Upper lobe of left lung (tissue), 6 donors: Measurements from ENCODE around the gene PGK1. TPM values are rescaled to one million over a fixed set of nuclear protein-coding genes. Genes with fewer than 3 reads are reported as not detected.
"Not testable (repeated sequence)": the region's sequence is repeated elsewhere in the genome, so short reads cannot be mapped to it uniquely, and the experiment has no call there.

ENCODE experiments used
- ATAC-seq, 2 donors: fragments of 200-7000 bp; cut with Tn5 transposase; one replicate each; pipeline ENCODE4 v1.9.1; 2022; ENCODE audit warnings: mild to moderate bottlenecking in 2 of 2, moderate library complexity in 2 of 2; ENCODE audit not compliant: low FRiP score in 2 of 2
- DNase-seq, 2 donors: peaks; one replicate each; pipeline ENCODE4 v3.0.0-alpha.2; 2019 to 2020
- H3K27ac ChIP-seq, 4 donors: fragments of 200-600 bp; sonication (generic); one replicate each; pipeline ENCODE4 v1.5.1; 2016 to 2019
- H3K27me3 ChIP-seq, 4 donors: fragments of 200-600 bp; sonication (generic); one replicate each; pipeline ENCODE4 v1.5.1; 2017 to 2019
- H3K36me3 ChIP-seq, 4 donors: fragments of 200-600 bp; sonication (generic); one replicate each; pipeline ENCODE4 v1.5.1; 2016 to 2019
- H3K4me1 ChIP-seq, 4 donors: fragments of 200-600 bp; sonication (generic); one replicate each; pipeline ENCODE4 v1.5.1; 2018 to 2019
- H3K4me3 ChIP-seq, 4 donors: fragments of 200-600 bp; sonication (generic); one replicate each; pipeline ENCODE4 v1.5.1; 2017 to 2019; ENCODE audit warnings: mild to moderate bottlenecking in 2 of 4, moderate library complexity in 1 of 4
- H3K9me3 ChIP-seq, 4 donors: fragments of 200-600 bp; sonication (generic); one replicate each; pipeline ENCODE4 v1.5.1; 2018 to 2019
- EP300 ChIP-seq, 4 donors: sonication (generic); formaldehyde crosslinking; IDR thresholded peaks; one replicate each; pipeline ENCODE4 v1.5.1; 2017; ENCODE audit warnings: antibody characterized with exemption in 4 of 4, control low read depth in 2 of 4
- POLR2A ChIP-seq, 4 donors: fragments of 450-650 bp; IDR thresholded peaks; one replicate each; pipeline ENCODE4 v1.5.1; 2016 to 2017; ENCODE audit warnings: antibody characterized with exemption in 4 of 4, mild to moderate bottlenecking in 2 of 4
- POLR2AphosphoS5 ChIP-seq, 2 donors: sonication (generic); formaldehyde crosslinking; IDR thresholded peaks; one replicate each; pipeline ENCODE4 v1.5.1; 2017; ENCODE audit warnings: antibody characterized with exemption in 2 of 2
- WGBS, 2 donors: methylation state at CpG; one replicate each; pipeline ENCODE4 v1.1.5; 2017 to 2018; 5-methylcytosine and 5-hydroxymethylcytosine counted together
- total RNA-seq, 6 donors: library from RNA; depleted of rRNA in 4 of 6; stranded (reverse); fragments of >200 nt in 4 of 6; gene quantifications; one replicate each; pipeline versions ENCODE4 v1.1.0 to v1.2.1, GENCODE V29; 2016 to 2021
- TF ChIP-seq, protein P1 (sequence below), 6 experiments: fragments of 450-650 bp in 4 of 6; fragments of 200-600 bp in 2 of 6; sonication (generic) in 2 of 6; IDR thresholded peaks; one replicate each; pipeline ENCODE4 v1.5.1; 2016 to 2019; ENCODE audit warnings: antibody characterized with exemption in 6 of 6
- donor health status: DM: no; HTN: no; CAD: no; lungs with moderate emphysema.
- donor health status: DM: no; HTN: yes; CAD: no; lungs with severe emphysema.

Gene PGK1
- total RNA-seq, 6 donors from 2014 or later = 57.6 to 295 (median 170) TPM

- not testable (repeated sequence) for H3K4me1 ChIP-seq, DNase-seq, H3K4me3 ChIP-seq, H3K9me3 ChIP-seq, H3K27ac ChIP-seq, ATAC-seq, H3K36me3 ChIP-seq, H3K27me3 ChIP-seq
- WGBS, 2 donors = 72 to 92% methylated on average over 4 of the region's 4 CpGs
Observed at GRCh38 chrX:78160711-78161110, 56.7 kb downstream of the PGK1 start.

DNA sequence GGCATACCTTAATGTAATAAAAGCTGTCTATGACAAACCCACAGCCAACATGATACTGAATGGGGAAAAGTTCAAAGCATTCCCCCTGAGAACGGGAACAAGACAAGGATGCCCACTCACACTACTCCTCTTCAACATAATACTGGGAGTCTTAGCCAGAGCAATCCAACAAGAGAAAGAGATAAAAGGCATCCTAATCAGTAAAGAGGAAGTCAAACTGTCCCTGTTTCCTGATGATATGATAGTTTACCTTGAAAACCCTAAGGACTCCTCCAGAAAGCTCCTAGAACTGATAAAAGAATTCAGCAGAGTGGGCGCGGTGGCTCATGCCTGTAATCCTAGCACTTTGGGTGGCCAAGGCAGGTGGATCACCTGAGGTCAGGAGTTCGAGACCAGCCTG lies 59.1 kb downstream of the PGK1 start:
- H3K9me3 ChIP-seq, DNase-seq, ATAC-seq, H3K4me3 ChIP-seq, H3K27ac ChIP-seq, H3K36me3 ChIP-seq, H3K4me1 ChIP-seq, H3K27me3 ChIP-seq: not testable (repeated sequence)
- 55 to 91% methylated on average over 1 to 4 of the region's 4 CpGs for WGBS, 2 donors

DNA sequence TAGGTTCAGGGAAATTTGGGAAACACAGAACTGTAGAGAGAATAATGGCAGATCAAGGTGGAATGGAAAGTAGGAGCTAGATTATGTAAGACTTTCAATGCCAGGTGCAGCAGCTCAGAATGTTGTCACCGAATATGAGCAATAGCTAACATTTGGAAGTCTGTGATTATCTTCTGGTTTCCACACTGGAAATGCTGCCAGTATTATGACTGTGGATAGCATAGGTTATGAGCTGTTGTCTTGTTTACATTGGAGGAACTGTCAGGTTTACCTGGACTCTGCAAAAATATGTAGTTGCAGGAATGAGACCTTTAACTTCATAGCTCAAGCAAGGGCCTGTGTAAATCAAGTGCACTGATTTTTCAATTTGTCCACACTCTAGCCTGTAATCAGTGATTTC lies 61.4 kb downstream of the PGK1 start:
- ATAC-seq = no peak
- no peak overlapping the region for H3K4me3 ChIP-seq
- DNase-seq = no peak
- no peaks in the 10 kb centered on the region for H3K9me3 ChIP-seq
- TF ChIP-seq POLR2A (IDR thresholded peaks at IDR 0.05) = no peak
- TF ChIP-seq EP300 (IDR thresholded peaks at IDR 0.05) = no peak
- no peak for TF ChIP-seq POLR2AphosphoS5 (IDR thresholded peaks at IDR 0.05)
- TF ChIP-seq, protein P1, sequence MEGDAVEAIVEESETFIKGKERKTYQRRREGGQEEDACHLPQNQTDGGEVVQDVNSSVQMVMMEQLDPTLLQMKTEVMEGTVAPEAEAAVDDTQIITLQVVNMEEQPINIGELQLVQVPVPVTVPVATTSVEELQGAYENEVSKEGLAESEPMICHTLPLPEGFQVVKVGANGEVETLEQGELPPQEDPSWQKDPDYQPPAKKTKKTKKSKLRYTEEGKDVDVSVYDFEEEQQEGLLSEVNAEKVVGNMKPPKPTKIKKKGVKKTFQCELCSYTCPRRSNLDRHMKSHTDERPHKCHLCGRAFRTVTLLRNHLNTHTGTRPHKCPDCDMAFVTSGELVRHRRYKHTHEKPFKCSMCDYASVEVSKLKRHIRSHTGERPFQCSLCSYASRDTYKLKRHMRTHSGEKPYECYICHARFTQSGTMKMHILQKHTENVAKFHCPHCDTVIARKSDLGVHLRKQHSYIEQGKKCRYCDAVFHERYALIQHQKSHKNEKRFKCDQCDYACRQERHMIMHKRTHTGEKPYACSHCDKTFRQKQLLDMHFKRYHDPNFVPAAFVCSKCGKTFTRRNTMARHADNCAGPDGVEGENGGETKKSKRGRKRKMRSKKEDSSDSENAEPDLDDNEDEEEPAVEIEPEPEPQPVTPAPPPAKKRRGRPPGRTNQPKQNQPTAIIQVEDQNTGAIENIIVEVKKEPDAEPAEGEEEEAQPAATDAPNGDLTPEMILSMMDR (IDR thresholded peaks at IDR 0.05) = no peak
- WGBS, 2 donors = 75 to 82% methylated on average over 1 of the region's 1 CpG
- H3K27ac ChIP-seq = no peak overlapping the region
- no peaks in the 10 kb centered on the region for H3K36me3 ChIP-seq
- H3K27me3 ChIP-seq = no peaks in the 10 kb centered on the region
- no peaks in the 10 kb centered on the region for H3K4me1 ChIP-seq

- no peaks in the 10 kb centered on the region for H3K36me3 ChIP-seq
- H3K4me3 ChIP-seq = no peak overlapping the region
- H3K27me3 ChIP-seq = no peaks in the 10 kb centered on the region
- DNase-seq (no peak), ATAC-seq (no peak)
- TF ChIP-seq POLR2AphosphoS5 (IDR thresholded peaks at IDR 0.05) (no peak), POLR2A (IDR thresholded peaks at IDR 0.05) (no peak), EP300 (IDR thresholded peaks at IDR 0.05) (no peak)
- TF ChIP-seq, protein P1 (IDR thresholded peaks at IDR 0.05) = no peak
- no peaks in the 10 kb centered on the region for H3K9me3 ChIP-seq
- H3K4me1 ChIP-seq = no peaks in the 10 kb centered on the region
- no peak overlapping the region for H3K27ac ChIP-seq
Observed at GRCh38 chrX:78168065-78168464, 64.0 kb downstream of the PGK1 start.

Other genes with a start within 250 kb of the PGK1 start
- gene MAGT1, start 208.8 kb upstream of the PGK1 start, total RNA-seq = 10 to 100 TPM; 26.2 to 68.2 (median 51.7) TPM
- gene COX7B, start 204.8 kb upstream of the PGK1 start, total RNA-seq = 100 to 1,000 TPM in 5 of 6 donors, 10 to 100 TPM in 1; 16.8 to 253 (median 152) TPM
- gene ATP7A, start 193.6 kb upstream of the PGK1 start, total RNA-seq = 10 to 100 TPM in 5 of 6 donors, 1 to 10 TPM in 1; 6.9 to 23.1 (median 11.7) TPM
- under 1 TPM in 1 of 6 donors, not detected in 5; 0.29 TPM for gene PGAM4, start 134.6 kb upstream of the PGK1 start, total RNA-seq
- gene TAF9B, start 35.4 kb downstream of the PGK1 start, total RNA-seq = 10 to 100 TPM in 4 of 6 donors, 1 to 10 TPM in 2; 2.4 to 14.3 (median 11.1) TPM
- gene CYSLTR1, start 223.4 kb downstream of the PGK1 start, total RNA-seq = 1 to 10 TPM in 5 of 6 donors, under 1 TPM in 1; 0.67 to 7.0 (median 3.3) TPM